Measurements from ENCODE around the gene DCLRE1C.

DNA sequence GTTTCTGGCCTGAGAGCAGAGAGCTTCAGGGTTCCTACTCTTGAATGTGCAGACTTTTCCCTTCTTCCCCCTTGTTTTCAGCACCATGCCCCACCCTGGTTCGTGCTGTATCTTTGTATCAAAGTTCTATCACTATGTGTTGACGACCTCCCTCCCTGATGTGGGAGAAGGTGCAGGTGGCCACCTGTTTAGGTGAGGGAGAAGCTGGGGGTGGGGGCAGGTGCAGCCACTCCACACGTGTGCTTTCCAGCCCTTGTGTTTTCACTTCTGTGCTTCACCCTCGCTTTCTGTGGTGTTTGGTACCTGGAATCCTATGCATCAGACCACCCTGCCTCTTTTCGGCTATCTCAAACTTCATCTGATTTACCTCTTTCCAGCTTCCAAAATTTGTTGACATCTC is 94.9 kb downstream of the DCLRE1C start:
- TF ChIP-seq, protein P1, sequence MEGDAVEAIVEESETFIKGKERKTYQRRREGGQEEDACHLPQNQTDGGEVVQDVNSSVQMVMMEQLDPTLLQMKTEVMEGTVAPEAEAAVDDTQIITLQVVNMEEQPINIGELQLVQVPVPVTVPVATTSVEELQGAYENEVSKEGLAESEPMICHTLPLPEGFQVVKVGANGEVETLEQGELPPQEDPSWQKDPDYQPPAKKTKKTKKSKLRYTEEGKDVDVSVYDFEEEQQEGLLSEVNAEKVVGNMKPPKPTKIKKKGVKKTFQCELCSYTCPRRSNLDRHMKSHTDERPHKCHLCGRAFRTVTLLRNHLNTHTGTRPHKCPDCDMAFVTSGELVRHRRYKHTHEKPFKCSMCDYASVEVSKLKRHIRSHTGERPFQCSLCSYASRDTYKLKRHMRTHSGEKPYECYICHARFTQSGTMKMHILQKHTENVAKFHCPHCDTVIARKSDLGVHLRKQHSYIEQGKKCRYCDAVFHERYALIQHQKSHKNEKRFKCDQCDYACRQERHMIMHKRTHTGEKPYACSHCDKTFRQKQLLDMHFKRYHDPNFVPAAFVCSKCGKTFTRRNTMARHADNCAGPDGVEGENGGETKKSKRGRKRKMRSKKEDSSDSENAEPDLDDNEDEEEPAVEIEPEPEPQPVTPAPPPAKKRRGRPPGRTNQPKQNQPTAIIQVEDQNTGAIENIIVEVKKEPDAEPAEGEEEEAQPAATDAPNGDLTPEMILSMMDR (IDR thresholded peaks at IDR 0.05): no peak
- no peak for TF ChIP-seq POLR2A (IDR thresholded peaks at IDR 0.05)
